Peyer's patch (tissue), 4 donors: Measurements from ENCODE around the gene TP53BP1. TPM values are rescaled to one million over a fixed set of nuclear protein-coding genes. Genes with fewer than 3 reads are reported as not detected.
"Not testable (repeated sequence)": the region's sequence is repeated elsewhere in the genome, so short reads cannot be mapped to it uniquely, and the experiment has no call there.

Experiments used
- DNase-seq, 3 donors: peaks; one replicate each; pipeline ENCODE4 v3.0.0-alpha.2; 2017 to 2019
- H3K27ac ChIP-seq, 4 donors: fragments of 200-600 bp; sonication (generic); one replicate each; pipeline ENCODE4 v1.5.1; 2016 to 2019
- H3K27me3 ChIP-seq, 2 donors: fragments of 200-600 bp; sonication (generic); one replicate each; pipeline ENCODE4 v1.5.1; 2019
- H3K36me3 ChIP-seq, 3 donors: fragments of 200-600 bp; sonication (generic); one replicate each; pipeline ENCODE4 v1.5.1; 2016 to 2019
- H3K4me1 ChIP-seq, 4 donors: fragments of 200-600 bp; sonication (generic); one replicate each; pipeline ENCODE4 v1.5.1; 2016 to 2019
- H3K4me3 ChIP-seq, 4 donors: fragments of 200-600 bp; sonication (generic); 1 replicate in 3 of 4; 2 replicates in 1 of 4; pipeline ENCODE4 v1.5.1; 2016 to 2019; ENCODE audit warnings: mild to moderate bottlenecking in 1 of 4
- H3K9me3 ChIP-seq, 4 donors: fragments of 200-600 bp; sonication (generic); one replicate each; pipeline ENCODE4 v1.5.1; 2016 to 2019; ENCODE audit warnings: mild to moderate bottlenecking in 1 of 4
- POLR2A ChIP-seq, 2 donors: fragments of 450-650 bp; IDR thresholded peaks; one replicate each; pipeline ENCODE4 v1.5.1; 2017; ENCODE audit warnings: antibody characterized with exemption in 2 of 2, mild to moderate bottlenecking in 2 of 2, moderate library complexity in 2 of 2
- total RNA-seq, 4 donors: library from RNA; depleted of rRNA; stranded (reverse); fragments of >200 nt; gene quantifications; one replicate each; pipeline ENCODE4 v1.1.0, GENCODE V29; 2016
- TF ChIP-seq, protein P1 (sequence below), 6 experiments: fragments of 450-650 bp in 4 of 6; fragments of 200-600 bp in 2 of 6; sonication (generic) in 1 of 6; IDR thresholded peaks; one replicate each; pipeline ENCODE4 v1.5.1; 2017 to 2019; ENCODE audit warnings: antibody characterized with exemption in 6 of 6, mild to moderate bottlenecking in 3 of 6, moderate library complexity in 1 of 6

TP53BP1 gene
- total RNA-seq, 4 donors from 2014 or later = 9.3 to 163 (median 24.6) TPM

DNA sequence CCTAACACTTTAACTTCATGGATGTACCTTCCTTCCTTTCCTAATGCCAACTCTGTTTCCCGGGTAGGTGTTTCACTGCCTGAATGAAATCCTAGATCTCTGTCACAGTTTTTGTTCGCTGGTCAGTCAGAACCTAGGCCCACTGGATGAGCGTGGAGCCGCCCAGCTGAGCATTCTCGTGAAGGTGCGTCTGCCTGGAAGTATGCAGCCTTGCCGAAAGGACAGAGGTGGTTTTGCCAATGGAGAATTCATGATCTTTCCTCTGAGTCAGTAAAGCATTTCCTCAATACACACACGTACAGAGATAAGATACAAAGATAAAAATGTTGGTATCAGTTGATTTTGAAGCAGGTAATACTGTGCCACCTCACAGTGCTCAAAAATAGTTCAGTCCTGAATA is 89.3 kb downstream of the TP53BP1 start:
- peaks cover 0 to 93% (median 0%) of the 10 kb centered on the region in 3 donors for H3K36me3 ChIP-seq

GRCh38 chr15:43402255-43402654 is 90.7 kb downstream of the TP53BP1 start:
- H3K36me3 ChIP-seq = peaks cover 0 to 92% (median 0%) of the 10 kb centered on the region in 3 donors
- TF ChIP-seq POLR2A (IDR thresholded peaks at IDR 0.05) = no peak
- TF ChIP-seq, protein P1, sequence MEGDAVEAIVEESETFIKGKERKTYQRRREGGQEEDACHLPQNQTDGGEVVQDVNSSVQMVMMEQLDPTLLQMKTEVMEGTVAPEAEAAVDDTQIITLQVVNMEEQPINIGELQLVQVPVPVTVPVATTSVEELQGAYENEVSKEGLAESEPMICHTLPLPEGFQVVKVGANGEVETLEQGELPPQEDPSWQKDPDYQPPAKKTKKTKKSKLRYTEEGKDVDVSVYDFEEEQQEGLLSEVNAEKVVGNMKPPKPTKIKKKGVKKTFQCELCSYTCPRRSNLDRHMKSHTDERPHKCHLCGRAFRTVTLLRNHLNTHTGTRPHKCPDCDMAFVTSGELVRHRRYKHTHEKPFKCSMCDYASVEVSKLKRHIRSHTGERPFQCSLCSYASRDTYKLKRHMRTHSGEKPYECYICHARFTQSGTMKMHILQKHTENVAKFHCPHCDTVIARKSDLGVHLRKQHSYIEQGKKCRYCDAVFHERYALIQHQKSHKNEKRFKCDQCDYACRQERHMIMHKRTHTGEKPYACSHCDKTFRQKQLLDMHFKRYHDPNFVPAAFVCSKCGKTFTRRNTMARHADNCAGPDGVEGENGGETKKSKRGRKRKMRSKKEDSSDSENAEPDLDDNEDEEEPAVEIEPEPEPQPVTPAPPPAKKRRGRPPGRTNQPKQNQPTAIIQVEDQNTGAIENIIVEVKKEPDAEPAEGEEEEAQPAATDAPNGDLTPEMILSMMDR (IDR thresholded peaks at IDR 0.05) = no peak
- H3K9me3 ChIP-seq = no peaks in the 10 kb centered on the region
- no peaks in the 10 kb centered on the region for H3K27me3 ChIP-seq
- no peak for DNase-seq
- H3K27ac ChIP-seq = no peak overlapping the region
- H3K4me1 ChIP-seq = no peaks in the 10 kb centered on the region
- no peak overlapping the region for H3K4me3 ChIP-seq

More for the DNA sequence above, 89.3 kb downstream of the TP53BP1 start:
- DNase-seq = no peak
- Histone ChIP-seq H3K9me3 (no peaks in the 10 kb centered on the region), H3K4me3 (no peak overlapping the region), H3K4me1 (no peaks in the 10 kb centered on the region), H3K27ac (no peak overlapping the region), H3K27me3 (no peaks in the 10 kb centered on the region)
- TF ChIP-seq, protein P1 (IDR thresholded peaks at IDR 0.05) = no peak
- TF ChIP-seq POLR2A (IDR thresholded peaks at IDR 0.05) = no peak

GRCh38 chr15:43393592-43393991 is 99.4 kb downstream of the TP53BP1 start:
- not testable (repeated sequence) for H3K4me3 ChIP-seq, DNase-seq, H3K27ac ChIP-seq, H3K9me3 ChIP-seq, H3K27me3 ChIP-seq, H3K4me1 ChIP-seq
- peaks cover 0 to 49% (median 0%) of the 10 kb centered on the region in 3 donors for H3K36me3 ChIP-seq

DNA sequence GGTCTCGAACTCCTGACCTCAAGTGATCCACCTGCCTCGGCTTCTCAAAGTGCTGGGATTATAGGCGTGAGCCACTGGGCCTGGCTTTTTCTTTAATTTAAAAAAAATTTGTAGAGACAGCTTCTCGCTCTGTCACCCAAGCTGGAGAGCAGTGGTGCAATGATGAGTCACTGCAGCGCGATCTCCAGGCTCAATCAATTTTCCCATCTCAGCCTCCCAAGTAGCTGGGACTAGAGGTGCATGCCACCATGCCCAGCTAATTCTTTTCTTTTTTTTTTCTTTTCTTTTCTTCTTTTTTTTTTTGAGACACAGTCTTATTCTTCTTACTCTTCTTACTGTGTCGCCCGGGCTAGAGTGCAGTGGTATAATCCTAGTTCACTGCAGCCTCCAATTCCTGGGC is 102.2 kb downstream of the TP53BP1 start:
- H3K4me1 ChIP-seq = no peaks in the 10 kb centered on the region
- H3K27me3 ChIP-seq = no peaks in the 10 kb centered on the region
- no peak overlapping the region for H3K4me3 ChIP-seq
- no peaks in the 10 kb centered on the region for H3K9me3 ChIP-seq
- no peak overlapping the region for H3K27ac ChIP-seq
- no peak for DNase-seq
- peaks cover 0 to 46% (median 0%) of the 10 kb centered on the region in 3 donors for H3K36me3 ChIP-seq
- TF ChIP-seq POLR2A (IDR thresholded peaks at IDR 0.05) = no peak
- TF ChIP-seq, protein P1 (IDR thresholded peaks at IDR 0.05) = no peak

GRCh38 chr15:43383070-43383469 is 109.9 kb downstream of the TP53BP1 start:
- Histone ChIP-seq H3K27ac (no peak overlapping the region), H3K36me3 (peaks cover 0 to 76% (median 4%) of the 10 kb centered on the region in 3 donors), H3K4me3 (no peak overlapping the region), H3K4me1 (no peaks in the 10 kb centered on the region), H3K27me3 (no peaks in the 10 kb centered on the region), H3K9me3 (no peaks in the 10 kb centered on the region)
- DNase-seq = no peak
- TF ChIP-seq, protein P1 (IDR thresholded peaks at IDR 0.05) = no peak
- no peak for TF ChIP-seq POLR2A (IDR thresholded peaks at IDR 0.05)

DNA sequence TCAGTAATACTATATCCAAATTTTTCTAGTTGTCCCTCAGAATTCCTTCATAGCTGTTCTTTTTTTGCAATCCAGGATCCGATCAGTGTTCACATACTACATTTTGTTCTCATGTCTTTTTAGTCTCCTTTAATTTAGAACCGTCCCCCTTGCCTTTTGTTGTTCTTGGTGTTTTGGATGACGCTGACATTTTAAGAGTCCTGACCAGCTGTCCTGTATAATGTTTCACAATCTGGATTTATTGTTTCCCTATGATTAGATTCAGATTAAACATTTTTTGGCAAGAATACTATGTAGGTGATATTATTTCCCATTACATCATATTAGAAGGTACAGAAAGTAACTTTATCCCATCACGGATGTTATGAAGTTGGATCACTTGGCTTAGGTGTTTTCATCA is 110.6 kb downstream of the TP53BP1 start:
- Histone ChIP-seq H3K9me3 (no peaks in the 10 kb centered on the region), H3K4me1 (no peaks in the 10 kb centered on the region), H3K4me3 (no peak overlapping the region), H3K27me3 (no peaks in the 10 kb centered on the region), H3K36me3 (peaks cover 0 to 69% (median 4%) of the 10 kb centered on the region in 3 donors), H3K27ac (no peak overlapping the region)
- DNase-seq = no peak
- no peak for TF ChIP-seq POLR2A (IDR thresholded peaks at IDR 0.05)
- TF ChIP-seq, protein P1 (IDR thresholded peaks at IDR 0.05) = no peak
